Lower leg skin (tissue), 3 donors: Measurements from ENCODE around the gene ZDHHC17.

Experiments used
- POLR2A ChIP-seq, 2 donors: fragments of 450-650 bp; IDR thresholded peaks; one replicate each; pipeline ENCODE4 v1.6.1; 2016 to 2017; ENCODE audit warnings: antibody characterized with exemption in 2 of 2, mild to moderate bottlenecking in 1 of 2, moderate library complexity in 1 of 2
- TF ChIP-seq, protein P1 (sequence below), 3 donors: fragments of 450-650 bp; IDR thresholded peaks; one replicate each; pipeline ENCODE4 v1.5.1; 2016; ENCODE audit warnings: antibody characterized with exemption in 3 of 3, mild to moderate bottlenecking in 3 of 3, moderate library complexity in 2 of 3

DNA sequence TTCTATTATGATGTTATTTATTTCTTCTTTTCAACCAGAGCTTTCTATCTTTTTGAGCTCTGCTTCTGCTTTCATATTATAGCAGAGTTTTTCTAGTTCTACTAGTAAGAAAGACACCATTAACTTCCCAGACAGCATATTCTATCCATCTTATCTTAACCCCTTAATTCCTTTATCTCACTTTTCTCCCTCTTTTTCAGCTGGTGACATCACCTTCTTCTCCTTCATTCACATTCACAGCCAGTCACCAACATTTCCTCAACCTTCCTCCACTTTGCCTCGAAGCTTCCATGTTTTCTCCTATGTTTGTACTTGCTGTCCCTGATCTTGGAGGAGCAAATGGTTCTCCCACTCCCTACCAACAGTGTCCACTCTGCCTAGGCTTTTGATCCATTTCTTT is 118.5 kb downstream of the ZDHHC17 start:
- TF ChIP-seq, protein P1, sequence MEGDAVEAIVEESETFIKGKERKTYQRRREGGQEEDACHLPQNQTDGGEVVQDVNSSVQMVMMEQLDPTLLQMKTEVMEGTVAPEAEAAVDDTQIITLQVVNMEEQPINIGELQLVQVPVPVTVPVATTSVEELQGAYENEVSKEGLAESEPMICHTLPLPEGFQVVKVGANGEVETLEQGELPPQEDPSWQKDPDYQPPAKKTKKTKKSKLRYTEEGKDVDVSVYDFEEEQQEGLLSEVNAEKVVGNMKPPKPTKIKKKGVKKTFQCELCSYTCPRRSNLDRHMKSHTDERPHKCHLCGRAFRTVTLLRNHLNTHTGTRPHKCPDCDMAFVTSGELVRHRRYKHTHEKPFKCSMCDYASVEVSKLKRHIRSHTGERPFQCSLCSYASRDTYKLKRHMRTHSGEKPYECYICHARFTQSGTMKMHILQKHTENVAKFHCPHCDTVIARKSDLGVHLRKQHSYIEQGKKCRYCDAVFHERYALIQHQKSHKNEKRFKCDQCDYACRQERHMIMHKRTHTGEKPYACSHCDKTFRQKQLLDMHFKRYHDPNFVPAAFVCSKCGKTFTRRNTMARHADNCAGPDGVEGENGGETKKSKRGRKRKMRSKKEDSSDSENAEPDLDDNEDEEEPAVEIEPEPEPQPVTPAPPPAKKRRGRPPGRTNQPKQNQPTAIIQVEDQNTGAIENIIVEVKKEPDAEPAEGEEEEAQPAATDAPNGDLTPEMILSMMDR (IDR thresholded peaks at IDR 0.05), result no peak
- TF ChIP-seq POLR2A (IDR thresholded peaks at IDR 0.05), result no peak
